ENCODE data around the gene MAP7.
"Not testable (repeated sequence)": the region's sequence is repeated elsewhere in the genome, so short reads cannot be mapped to it uniquely, and the experiment has no call there.

Gene MAP7

GRCh38 chr6:136446579-136447187, 103.5 kb downstream of the MAP7 start:
- in situ Hi-C loops (cut with HindIII; ENCODE audit: low pct_ligation_motif_present, low pct_unique_long_range_greater_than_20kb, low sequenced_read_pairs), result no loop called here
- DNase-seq, result no peak

- no peak for DNase-seq
- in situ Hi-C loops (cut with HindIII; ENCODE audit: low pct_ligation_motif_present, low pct_unique_long_range_greater_than_20kb, low sequenced_read_pairs), result no loop called here
Observed at GRCh38 chr6:136446145-136446544, 104.1 kb downstream of the MAP7 start.

GRCh38 chr6:136445063-136445462, 105.2 kb downstream of the MAP7 start:
- in situ Hi-C loops (cut with HindIII; ENCODE audit: low pct_ligation_motif_present, low pct_unique_long_range_greater_than_20kb, low sequenced_read_pairs), result no loop called here
- DNase-seq, result no peak

- no peak for DNase-seq
Observed at GRCh38 chr6:136440203-136440602, 110.0 kb downstream of the MAP7 start.

GRCh38 chr6:136439514-136440190, 110.6 kb downstream of the MAP7 start:
- in situ Hi-C loops (cut with HindIII; ENCODE audit: low pct_ligation_motif_present, low pct_unique_long_range_greater_than_20kb, low sequenced_read_pairs), result no loop called here

More at GRCh38 chr6:136440203-136440602, 110.0 kb downstream of the MAP7 start:
- in situ Hi-C loops (cut with HindIII; ENCODE audit: low pct_ligation_motif_present, low pct_unique_long_range_greater_than_20kb, low sequenced_read_pairs), result no loop called here

GRCh38 chr6:136438441-136438840, 111.8 kb downstream of the MAP7 start:
- no peak for DNase-seq
- in situ Hi-C loops (cut with HindIII; ENCODE audit: low pct_ligation_motif_present, low pct_unique_long_range_greater_than_20kb, low sequenced_read_pairs), result no loop called here

More at GRCh38 chr6:136439514-136440190, 110.6 kb downstream of the MAP7 start:
- peak; percentile 48 for DNase-seq

GRCh38 chr6:136437246-136437645, 113.0 kb downstream of the MAP7 start:
- DNase-seq, result no peak
- in situ Hi-C loops (cut with HindIII; ENCODE audit: low pct_ligation_motif_present, low pct_unique_long_range_greater_than_20kb, low sequenced_read_pairs), result no loop called here

- in situ Hi-C loops (cut with HindIII; ENCODE audit: low pct_ligation_motif_present, low pct_unique_long_range_greater_than_20kb, low sequenced_read_pairs), result no loop called here
- DNase-seq, result no peak
Observed at GRCh38 chr6:136435101-136435500, 115.1 kb downstream of the MAP7 start.

- in situ Hi-C loops (cut with HindIII; ENCODE audit: low pct_ligation_motif_present, low pct_unique_long_range_greater_than_20kb, low sequenced_read_pairs); DNase-seq: not testable (repeated sequence)
Observed at GRCh38 chr6:136431306-136431705, 118.9 kb downstream of the MAP7 start.

GRCh38 chr6:136429264-136430065, 120.8 kb downstream of the MAP7 start:
- no peak for DNase-seq
- in situ Hi-C loops (cut with HindIII; ENCODE audit: low pct_ligation_motif_present, low pct_unique_long_range_greater_than_20kb, low sequenced_read_pairs), result no loop called here

- no peak for DNase-seq
Observed at GRCh38 chr6:136427378-136427717, 122.9 kb downstream of the MAP7 start.

GRCh38 chr6:136426627-136427377, 123.4 kb downstream of the MAP7 start:
- DNase-seq, result no peak
- in situ Hi-C loops (cut with HindIII; ENCODE audit: low pct_ligation_motif_present, low pct_unique_long_range_greater_than_20kb, low sequenced_read_pairs), result no loop called here

More at GRCh38 chr6:136427378-136427717, 122.9 kb downstream of the MAP7 start:
- in situ Hi-C loops (cut with HindIII; ENCODE audit: low pct_ligation_motif_present, low pct_unique_long_range_greater_than_20kb, low sequenced_read_pairs), result no loop called here

GRCh38 chr6:136425793-136426192, 124.4 kb downstream of the MAP7 start:
- in situ Hi-C loops (cut with HindIII; ENCODE audit: low pct_ligation_motif_present, low pct_unique_long_range_greater_than_20kb, low sequenced_read_pairs), result no loop called here
- DNase-seq, result no peak

- in situ Hi-C loops (cut with HindIII; ENCODE audit: low pct_ligation_motif_present, low pct_unique_long_range_greater_than_20kb, low sequenced_read_pairs), result no loop called here
- DNase-seq, result no peak
Observed at GRCh38 chr6:136424901-136425300, 125.3 kb downstream of the MAP7 start.

GRCh38 chr6:136424450-136424849, 125.8 kb downstream of the MAP7 start:
- no peak for DNase-seq
- in situ Hi-C loops (cut with HindIII; ENCODE audit: low pct_ligation_motif_present, low pct_unique_long_range_greater_than_20kb, low sequenced_read_pairs), result no loop called here

- DNase-seq, result no peak
- in situ Hi-C loops (cut with HindIII; ENCODE audit: low pct_ligation_motif_present, low pct_unique_long_range_greater_than_20kb, low sequenced_read_pairs), result no loop called here
Observed at GRCh38 chr6:136421537-136422158, 128.6 kb downstream of the MAP7 start.

- no peak for DNase-seq
- in situ Hi-C loops (cut with HindIII; ENCODE audit: low pct_ligation_motif_present, low pct_unique_long_range_greater_than_20kb, low sequenced_read_pairs), result no loop called here
Observed at GRCh38 chr6:136420853-136421252, 129.4 kb downstream of the MAP7 start.

GRCh38 chr6:136415351-136416007, 134.7 kb downstream of the MAP7 start:
- no peak for DNase-seq
- in situ Hi-C loops (cut with HindIII; ENCODE audit: low pct_ligation_motif_present, low pct_unique_long_range_greater_than_20kb, low sequenced_read_pairs), result no loop called here
